GM23338 (cell line): ENCODE data around the gene BCR. TPM values are rescaled to one million over a fixed set of nuclear protein-coding genes. Genes with fewer than 3 reads are reported as not detected.

Experiments
- ATAC-seq: fragments of 200-7000 bp; cut with Tn5 transposase; 3 replicates; pipeline ENCODE4 v1.9.1; 2020
- DNase-seq: peaks from one replicate; pipeline ENCODE4 v3.0.0-alpha.2; 2015; ENCODE audit warnings: low spot score
- H2AFZ ChIP-seq: fragments of 200-600 bp; sonication (generic); 2 replicates; pipeline ENCODE4 v1.8.0; 2016; ENCODE audit warnings: antibody characterized with exemption, mild to moderate bottlenecking, moderate library complexity
- H3F3A ChIP-seq: fragments of 200-600 bp; sonication (generic); replicated peaks from 2 replicates; pipeline ENCODE4 v1.8.0; 2017; ENCODE audit warnings: antibody characterized with exemption, mixed run types, low read depth
- H3K27ac ChIP-seq: fragments of 200-600 bp; sonication (generic); 2 replicates; pipeline ENCODE4 v1.6.1; 2016; ENCODE audit warnings: low read depth
- H3K27me3 ChIP-seq: fragments of 200-600 bp; sonication (generic); 2 replicates; pipeline ENCODE4 v1.8.0; 2016; ENCODE audit warnings: mild to moderate bottlenecking, mixed run types, moderate library complexity; ENCODE audit not compliant: insufficient read depth
- H3K36me3 ChIP-seq: fragments of 200-600 bp; sonication (generic); 2 replicates; pipeline ENCODE4 v1.8.0; 2016; ENCODE audit warnings: mild to moderate bottlenecking; ENCODE audit not compliant: insufficient read depth
- H3K4me1 ChIP-seq: fragments of 200-600 bp; sonication (generic); 2 replicates; pipeline ENCODE4 v1.8.0; 2016; ENCODE audit warnings: mild to moderate bottlenecking, moderate library complexity; ENCODE audit not compliant: insufficient read depth
- H3K4me2 ChIP-seq: fragments of 200-600 bp; sonication (generic); 2 replicates; pipeline ENCODE4 v1.7.1; 2017; ENCODE audit warnings: mixed run types
- H3K4me3 ChIP-seq: fragments of 200-600 bp; sonication (generic); 2 replicates; pipeline ENCODE4 v1.6.1; 2016; ENCODE audit warnings: mixed run types
- H3K79me2 ChIP-seq: fragments of 200-600 bp; sonication (generic); replicated peaks from 2 replicates; pipeline ENCODE4 v1.8.0; 2017; ENCODE audit warnings: mild to moderate bottlenecking; ENCODE audit not compliant: insufficient read depth
- H3K9me2 ChIP-seq: fragments of 200-600 bp; sonication (generic); 2 replicates; pipeline ENCODE4 v1.8.0; 2017; ENCODE audit not compliant: insufficient read depth
- H4K20me1 ChIP-seq: fragments of 200-600 bp; sonication (generic); replicated peaks from 2 replicates; pipeline ENCODE4 v1.8.0; 2017; ENCODE audit warnings: mild to moderate bottlenecking; ENCODE audit not compliant: insufficient read depth
- H3K27ac Mint-ChIP-seq: 2 replicates; pipeline ENCODE4 v1.8.0; 2020; ENCODE audit warnings: inconsistent platforms, mild to moderate bottlenecking, moderate library complexity, mixed read lengths
- H3K27me3 Mint-ChIP-seq: 3 replicates; pipeline ENCODE4 v1.8.0; 2022; ENCODE audit warnings: low read depth, mild to moderate bottlenecking, moderate library complexity, mixed read lengths, inconsistent platforms; ENCODE audit not compliant: insufficient read depth, poor library complexity
- H3K36me3 Mint-ChIP-seq: 3 replicates; pipeline ENCODE4 v1.8.0; 2021; ENCODE audit warnings: low read depth, mild to moderate bottlenecking, inconsistent platforms, moderate library complexity, mixed read lengths
- H3K4me1 Mint-ChIP-seq: 3 replicates; pipeline ENCODE4 v1.8.0; 2020; ENCODE audit warnings: mild to moderate bottlenecking, inconsistent platforms, mixed read lengths
- H3K4me3 Mint-ChIP-seq: 3 replicates; pipeline ENCODE4 v1.8.0; 2021; ENCODE audit warnings: moderate library complexity, mild to moderate bottlenecking, inconsistent platforms, mixed read lengths
- H3K9me3 Mint-ChIP-seq: 3 replicates; pipeline ENCODE4 v1.8.0; 2020; ENCODE audit warnings: moderate library complexity, mild to moderate bottlenecking, inconsistent platforms, mixed read lengths
- CREB1 ChIP-seq: fragments of 250-450 bp; sonication (Bioruptor Pico); IDR thresholded peaks from 2 replicates; pipeline ENCODE4 v1.5.0; 2020; ENCODE audit warnings: low read depth, mild to moderate bottlenecking, moderate library complexity
- CTCF ChIP-seq, 2 experiments: fragments of 200-600 bp in 1 of 2; sonication (generic) in 1 of 2; conservative IDR thresholded peaks; 2 replicates each; pipeline versions ENCODE4 v1.5.1 to v1.6.1; 2016 to 2017; ENCODE audit warnings: antibody characterized with exemption in 2 of 2, low read depth in 2 of 2, mild to moderate bottlenecking in 2 of 2, moderate library complexity in 1 of 2
- EZH2 ChIP-seq: fragments of 200-600 bp; sonication (generic); IDR thresholded peaks from one replicate; pipeline ENCODE4 v1.8.0; 2017; ENCODE audit warnings: antibody characterized with exemption, mild to moderate bottlenecking, low read depth; ENCODE audit not compliant: unreplicated experiment
- JUNB ChIP-seq: IDR thresholded peaks from one replicate; pipeline ENCODE4 v1.6.1; 2016; ENCODE audit warnings: antibody characterized with exemption; ENCODE audit not compliant: unreplicated experiment
- NANOG ChIP-seq: IDR thresholded peaks from 2 replicates; pipeline ENCODE4 v1.6.1; 2016; ENCODE audit warnings: antibody characterized with exemption, borderline replicate concordance
- STAT1 ChIP-seq: IDR thresholded peaks from one replicate; pipeline ENCODE4 v1.6.1; 2016; ENCODE audit warnings: antibody characterized with exemption; ENCODE audit not compliant: unreplicated experiment
- ZNF114 ChIP-seq: fragments of 250-450 bp; sonication (Bioruptor Pico); IDR thresholded peaks from 2 replicates; pipeline ENCODE4 v1.5.0; 2020; ENCODE audit warnings: mild to moderate bottlenecking, moderate library complexity
- ZNF331 ChIP-seq: fragments of 250-450 bp; sonication (Bioruptor Pico); IDR thresholded peaks from 2 replicates; pipeline ENCODE4 v1.5.0; 2020; ENCODE audit warnings: low read depth, mild to moderate bottlenecking, moderate library complexity
- polyA plus RNA-seq: library from polyadenylated mRNA; unstranded; fragments of >200 nt; fragmentation: Nextera tagmentation; extraction: Ambion mirVana; gene quantifications from 2 replicates; pipeline ENCODE4 v1.2.1, GENCODE V29; 2016
- total RNA-seq: library from RNA; depleted of rRNA; stranded (reverse); fragments of >200 nt; shearing (Covaris generic); gene quantifications from 2 replicates; pipeline ENCODE4 v1.2.3, GENCODE V29; 2014
- TF ChIP-seq, protein P1 (sequence below): IDR thresholded peaks from 2 replicates; pipeline ENCODE4 v1.6.1; 2016; ENCODE audit warnings: antibody characterized with exemption
- TF ChIP-seq, protein P2 (sequence below): fragments of 250-450 bp; sonication (Bioruptor Pico); IDR thresholded peaks from 2 replicates; pipeline ENCODE4 v1.5.0; 2020; ENCODE audit warnings: mild to moderate bottlenecking, moderate library complexity

BCR gene
- total and polyA plus RNA-seq, 2 experiments from 2014 or later, result 17.7 to 121 TPM

GRCh38 chr22:23237841-23238240 is 57.5 kb downstream of the BCR start:
- Histone ChIP-seq H3K4me2 (no peak overlapping the region), H3K9me2 (no peaks in the 10 kb centered on the region), H4K20me1 (peaks cover 28% of the 10 kb centered on the region), H3F3A (peaks cover 26% of the 10 kb centered on the region), H3K4me3 (no peak overlapping the region), H2AFZ (no peak overlapping the region), H3K4me1 (peaks cover 46% of the 10 kb centered on the region), H3K79me2 (peaks cover 80% of the 10 kb centered on the region), H3K27ac (no peak overlapping the region), H3K36me3 (no peaks in the 10 kb centered on the region), H3K27me3 (no peaks in the 10 kb centered on the region)
- TF ChIP-seq CREB1 (CRISPR knock-in tag), result no peak
- Mint-ChIP-seq H3K4me3 (no peak overlapping the region; the same call in 2 of the 3 replicates), H3K36me3 (peaks cover 30% of the 10 kb centered on the region), H3K27ac (peak overlapping the region; percentile 76), H3K27me3 (peaks cover 24% of the 10 kb centered on the region), H3K9me3 (peaks cover 8% of the 10 kb centered on the region), H3K4me1 (peaks cover 79% of the 10 kb centered on the region)
- no peak for ATAC-seq
- no peak for DNase-seq

GRCh38 chr22:23238707-23239106 is 58.4 kb downstream of the BCR start:
- peaks cover 28% of the 10 kb centered on the region for H4K20me1 ChIP-seq
- ATAC-seq (no peak), DNase-seq (no peak)
- peaks cover 26% of the 10 kb centered on the region for H3F3A ChIP-seq
- Mint-ChIP-seq H3K4me3 (no peak overlapping the region), H3K27ac (peak overlapping the region; percentile 78; the same call in 1 of the 2 replicates), H3K27me3 (peaks cover 25% of the 10 kb centered on the region), H3K9me3 (peaks cover 8% of the 10 kb centered on the region), H3K4me1 (peaks cover 81% of the 10 kb centered on the region), H3K36me3 (peaks cover 30% of the 10 kb centered on the region)
- H3K4me3 ChIP-seq, result no peak overlapping the region
- peaks cover 77% of the 10 kb centered on the region for H3K79me2 ChIP-seq
- H3K27me3 ChIP-seq, result no peaks in the 10 kb centered on the region
- H3K4me1 ChIP-seq, result peaks cover 50% of the 10 kb centered on the region
- H3K27ac ChIP-seq, result 0 out of 2 replicates have a peak overlapping the region, but pooled peaks have one; percentile 55
- H3K36me3 ChIP-seq, result no peaks in the 10 kb centered on the region
- no peak overlapping the region for H3K4me2 ChIP-seq
- no peak overlapping the region for H2AFZ ChIP-seq
- H3K9me2 ChIP-seq, result no peaks in the 10 kb centered on the region
- TF ChIP-seq NANOG (no peak), CTCF (conservative IDR thresholded peaks at IDR 0.05; ENCODE audit: low read depth in 2 of 2) (no peak), CREB1 (CRISPR knock-in tag) (no peak), ZNF331 (no peak), JUNB (no peak), ZNF114 (CRISPR knock-in tag) (no peak), EZH2 (no peak), STAT1 (no peak)
- TF ChIP-seq, protein P1, sequence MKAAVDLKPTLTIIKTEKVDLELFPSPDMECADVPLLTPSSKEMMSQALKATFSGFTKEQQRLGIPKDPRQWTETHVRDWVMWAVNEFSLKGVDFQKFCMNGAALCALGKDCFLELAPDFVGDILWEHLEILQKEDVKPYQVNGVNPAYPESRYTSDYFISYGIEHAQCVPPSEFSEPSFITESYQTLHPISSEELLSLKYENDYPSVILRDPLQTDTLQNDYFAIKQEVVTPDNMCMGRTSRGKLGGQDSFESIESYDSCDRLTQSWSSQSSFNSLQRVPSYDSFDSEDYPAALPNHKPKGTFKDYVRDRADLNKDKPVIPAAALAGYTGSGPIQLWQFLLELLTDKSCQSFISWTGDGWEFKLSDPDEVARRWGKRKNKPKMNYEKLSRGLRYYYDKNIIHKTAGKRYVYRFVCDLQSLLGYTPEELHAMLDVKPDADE, result no peak
- TF ChIP-seq, protein P2, sequence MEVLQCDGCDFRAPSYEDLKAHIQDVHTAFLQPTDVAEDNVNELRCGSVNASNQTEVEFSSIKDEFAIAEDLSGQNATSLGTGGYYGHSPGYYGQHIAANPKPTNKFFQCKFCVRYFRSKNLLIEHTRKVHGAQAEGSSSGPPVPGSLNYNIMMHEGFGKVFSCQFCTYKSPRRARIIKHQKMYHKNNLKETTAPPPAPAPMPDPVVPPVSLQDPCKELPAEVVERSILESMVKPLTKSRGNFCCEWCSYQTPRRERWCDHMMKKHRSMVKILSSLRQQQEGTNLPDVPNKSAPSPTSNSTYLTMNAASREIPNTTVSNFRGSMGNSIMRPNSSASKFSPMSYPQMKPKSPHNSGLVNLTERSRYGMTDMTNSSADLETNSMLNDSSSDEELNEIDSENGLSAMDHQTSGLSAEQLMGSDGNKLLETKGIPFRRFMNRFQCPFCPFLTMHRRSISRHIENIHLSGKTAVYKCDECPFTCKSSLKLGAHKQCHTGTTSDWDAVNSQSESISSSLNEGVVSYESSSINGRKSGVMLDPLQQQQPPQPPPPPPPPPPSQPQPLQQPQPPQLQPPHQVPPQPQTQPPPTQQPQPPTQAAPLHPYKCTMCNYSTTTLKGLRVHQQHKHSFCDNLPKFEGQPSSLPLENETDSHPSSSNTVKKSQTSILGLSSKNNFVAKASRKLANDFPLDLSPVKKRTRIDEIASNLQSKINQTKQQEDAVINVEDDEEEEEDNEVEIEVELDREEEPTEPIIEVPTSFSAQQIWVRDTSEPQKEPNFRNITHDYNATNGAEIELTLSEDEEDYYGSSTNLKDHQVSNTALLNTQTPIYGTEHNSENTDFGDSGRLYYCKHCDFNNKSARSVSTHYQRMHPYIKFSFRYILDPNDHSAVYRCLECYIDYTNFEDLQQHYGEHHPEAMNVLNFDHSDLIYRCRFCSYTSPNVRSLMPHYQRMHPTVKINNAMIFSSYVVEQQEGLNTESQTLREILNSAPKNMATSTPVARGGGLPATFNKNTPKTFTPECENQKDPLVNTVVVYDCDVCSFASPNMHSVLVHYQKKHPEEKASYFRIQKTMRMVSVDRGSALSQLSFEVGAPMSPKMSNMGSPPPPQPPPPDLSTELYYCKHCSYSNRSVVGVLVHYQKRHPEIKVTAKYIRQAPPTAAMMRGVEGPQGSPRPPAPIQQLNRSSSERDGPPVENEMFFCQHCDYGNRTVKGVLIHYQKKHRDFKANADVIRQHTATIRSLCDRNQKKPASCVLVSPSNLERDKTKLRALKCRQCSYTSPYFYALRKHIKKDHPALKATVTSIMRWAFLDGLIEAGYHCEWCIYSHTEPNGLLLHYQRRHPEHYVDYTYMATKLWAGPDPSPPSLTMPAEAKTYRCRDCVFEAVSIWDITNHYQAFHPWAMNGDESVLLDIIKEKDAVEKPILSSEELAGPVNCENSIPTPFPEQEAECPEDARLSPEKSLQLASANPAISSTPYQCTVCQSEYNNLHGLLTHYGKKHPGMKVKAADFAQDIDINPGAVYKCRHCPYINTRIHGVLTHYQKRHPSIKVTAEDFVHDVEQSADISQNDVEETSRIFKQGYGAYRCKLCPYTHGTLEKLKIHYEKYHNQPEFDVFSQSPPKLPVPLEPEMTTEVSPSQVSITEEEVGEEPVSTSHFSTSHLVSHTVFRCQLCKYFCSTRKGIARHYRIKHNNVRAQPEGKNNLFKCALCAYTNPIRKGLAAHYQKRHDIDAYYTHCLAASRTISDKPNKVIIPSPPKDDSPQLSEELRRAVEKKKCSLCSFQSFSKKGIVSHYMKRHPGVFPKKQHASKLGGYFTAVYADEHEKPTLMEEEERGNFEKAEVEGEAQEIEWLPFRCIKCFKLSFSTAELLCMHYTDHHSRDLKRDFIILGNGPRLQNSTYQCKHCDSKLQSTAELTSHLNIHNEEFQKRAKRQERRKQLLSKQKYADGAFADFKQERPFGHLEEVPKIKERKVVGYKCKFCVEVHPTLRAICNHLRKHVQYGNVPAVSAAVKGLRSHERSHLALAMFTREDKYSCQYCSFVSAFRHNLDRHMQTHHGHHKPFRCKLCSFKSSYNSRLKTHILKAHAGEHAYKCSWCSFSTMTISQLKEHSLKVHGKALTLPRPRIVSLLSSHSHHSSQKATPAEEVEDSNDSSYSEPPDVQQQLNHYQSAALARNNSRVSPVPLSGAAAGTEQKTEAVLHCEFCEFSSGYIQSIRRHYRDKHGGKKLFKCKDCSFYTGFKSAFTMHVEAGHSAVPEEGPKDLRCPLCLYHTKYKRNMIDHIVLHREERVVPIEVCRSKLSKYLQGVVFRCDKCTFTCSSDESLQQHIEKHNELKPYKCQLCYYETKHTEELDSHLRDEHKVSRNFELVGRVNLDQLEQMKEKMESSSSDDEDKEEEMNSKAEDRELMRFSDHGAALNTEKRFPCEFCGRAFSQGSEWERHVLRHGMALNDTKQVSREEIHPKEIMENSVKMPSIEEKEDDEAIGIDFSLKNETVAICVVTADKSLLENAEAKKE (CRISPR knock-in tag), result no peak
